ENCODE results near the gene IQCH. TPM values are rescaled to one million over a fixed set of nuclear protein-coding genes. Genes with fewer than 3 reads are reported as not detected.

IQCH gene
- total and polyA plus RNA-seq, 2 donors: 0.91 to 1.8 TPM

DNA sequence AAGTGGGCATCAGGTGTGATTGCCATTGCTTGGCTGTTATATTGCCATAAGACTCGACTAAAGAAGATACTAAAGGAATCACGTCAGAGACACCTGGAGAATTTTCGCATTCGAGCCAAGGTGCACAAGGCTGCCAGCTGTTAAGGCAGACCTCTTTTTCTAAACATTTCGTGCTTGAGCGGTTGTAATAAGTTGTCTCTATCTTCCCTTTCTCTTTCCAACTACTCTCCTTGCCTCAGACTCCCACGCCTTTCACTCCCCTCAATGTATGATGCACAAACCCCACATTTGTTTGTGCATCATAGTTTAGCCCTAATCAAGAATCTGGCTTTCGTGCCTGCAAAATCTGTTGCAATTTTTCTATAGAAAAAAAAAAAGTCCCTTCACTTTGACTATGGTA lies 118.0 kb downstream of the IQCH start:
- Histone ChIP-seq H3K27me3 (ENCODE audit: control insufficient read depth in 2 of 2, insufficient read depth in 1 of 2, low read length in 1 of 2) (no peaks in the 10 kb centered on the region), H3K36me3 (ENCODE audit: control insufficient read depth in 2 of 2, insufficient read depth in 2 of 2, low read length in 1 of 2) (no peaks in the 10 kb centered on the region), H3K27ac (ENCODE audit: low read depth in 1 of 2, low read length in 1 of 2) (no peak overlapping the region), H3K4me1 (ENCODE audit: control insufficient read depth in 2 of 2, insufficient read depth in 2 of 2, low read length in 2 of 2) (no peaks in the 10 kb centered on the region), H3K9me3 (ENCODE audit: control insufficient read depth in 2 of 2, insufficient read depth in 1 of 2, low read length in 1 of 2) (no peaks in the 10 kb centered on the region), H3K4me3 (ENCODE audit: low read length in 2 of 2) (no peak overlapping the region)
- 94% methylated on average over 8 of the region's 8 CpGs for WGBS
- no peak for DNase-seq (ENCODE audit: low read depth in 6 of 9, low spot score in 9 of 9)

DNA sequence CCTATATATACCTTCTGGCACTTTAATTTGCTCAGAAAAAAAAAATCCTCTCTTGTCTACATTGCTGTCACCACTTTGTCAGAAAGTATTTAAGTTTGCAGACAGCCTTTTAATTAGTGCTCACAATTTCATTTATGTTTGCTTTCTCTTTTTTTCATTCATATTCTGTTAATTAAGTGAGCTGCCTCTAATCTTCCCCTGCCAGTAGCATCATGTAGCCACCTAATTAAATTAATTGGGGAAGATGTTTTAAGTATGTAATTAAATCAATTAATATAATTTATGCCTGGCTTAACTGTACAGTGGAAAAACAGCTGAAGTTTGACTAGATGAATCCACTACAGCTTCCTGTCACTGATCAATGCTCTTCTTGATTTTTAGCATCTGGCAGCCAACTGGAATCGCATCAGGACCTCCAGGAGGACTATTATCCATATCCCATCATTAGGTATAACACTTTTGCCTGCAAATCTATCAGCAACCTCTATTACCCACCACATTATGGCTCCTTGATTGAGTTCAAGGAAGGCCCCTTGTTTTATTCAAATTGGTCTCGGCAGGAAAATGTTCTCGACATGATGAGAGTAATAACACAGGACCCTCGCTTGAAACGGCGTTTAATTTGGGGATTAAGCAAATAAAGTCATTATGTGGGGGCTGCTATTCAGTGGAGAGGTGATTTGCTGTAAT lies 118.5 kb downstream of the IQCH start:
- no peaks in the 10 kb centered on the region for H3K4me1 ChIP-seq (ENCODE audit: control insufficient read depth in 2 of 2, insufficient read depth in 2 of 2, low read length in 2 of 2)
- H3K4me3 ChIP-seq (ENCODE audit: low read length in 2 of 2): no peak overlapping the region
- H3K36me3 ChIP-seq (ENCODE audit: control insufficient read depth in 2 of 2, insufficient read depth in 2 of 2, low read length in 1 of 2): no peaks in the 10 kb centered on the region
- 96% methylated on average over 6 of the region's 6 CpGs for WGBS
- H3K27ac ChIP-seq (ENCODE audit: low read depth in 1 of 2, low read length in 1 of 2): no peak overlapping the region
- no peaks in the 10 kb centered on the region for H3K27me3 ChIP-seq (ENCODE audit: control insufficient read depth in 2 of 2, insufficient read depth in 1 of 2, low read length in 1 of 2)
- no peaks in the 10 kb centered on the region for H3K9me3 ChIP-seq (ENCODE audit: control insufficient read depth in 2 of 2, insufficient read depth in 1 of 2, low read length in 1 of 2)
- no peak for DNase-seq (ENCODE audit: low read depth in 6 of 9, low spot score in 9 of 9)

DNA sequence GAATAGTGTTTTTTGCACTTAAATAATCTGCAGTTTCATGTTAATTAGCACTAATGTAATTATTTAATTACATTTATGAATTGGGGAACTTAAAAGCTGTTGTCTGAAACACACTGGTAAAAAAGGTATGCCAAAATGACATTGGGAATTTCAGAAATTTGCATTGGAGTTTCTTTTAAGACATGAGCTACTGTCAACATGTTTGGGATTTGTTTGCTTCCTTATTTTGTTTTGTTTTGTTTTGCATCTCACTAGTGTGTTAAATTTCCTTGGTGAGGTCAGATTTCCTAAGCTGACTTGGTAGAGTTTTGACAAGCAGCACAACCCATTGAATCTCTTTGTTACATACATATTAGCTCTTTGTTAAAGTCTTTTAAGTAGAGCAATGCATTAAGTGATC lies 119.4 kb downstream of the IQCH start:
- no peak overlapping the region for H3K4me3 ChIP-seq (ENCODE audit: low read length in 2 of 2)
- no peaks in the 10 kb centered on the region for H3K4me1 ChIP-seq (ENCODE audit: control insufficient read depth in 2 of 2, insufficient read depth in 2 of 2, low read length in 2 of 2)
- no peaks in the 10 kb centered on the region for H3K27me3 ChIP-seq (ENCODE audit: control insufficient read depth in 2 of 2, insufficient read depth in 1 of 2, low read length in 1 of 2)
- no peaks in the 10 kb centered on the region for H3K36me3 ChIP-seq (ENCODE audit: control insufficient read depth in 2 of 2, insufficient read depth in 2 of 2, low read length in 1 of 2)
- H3K27ac ChIP-seq (ENCODE audit: low read depth in 1 of 2, low read length in 1 of 2): no peak overlapping the region
- H3K9me3 ChIP-seq (ENCODE audit: control insufficient read depth in 2 of 2, insufficient read depth in 1 of 2, low read length in 1 of 2): no peaks in the 10 kb centered on the region
- no peak for DNase-seq (ENCODE audit: low read depth in 6 of 9, low spot score in 9 of 9)

DNA sequence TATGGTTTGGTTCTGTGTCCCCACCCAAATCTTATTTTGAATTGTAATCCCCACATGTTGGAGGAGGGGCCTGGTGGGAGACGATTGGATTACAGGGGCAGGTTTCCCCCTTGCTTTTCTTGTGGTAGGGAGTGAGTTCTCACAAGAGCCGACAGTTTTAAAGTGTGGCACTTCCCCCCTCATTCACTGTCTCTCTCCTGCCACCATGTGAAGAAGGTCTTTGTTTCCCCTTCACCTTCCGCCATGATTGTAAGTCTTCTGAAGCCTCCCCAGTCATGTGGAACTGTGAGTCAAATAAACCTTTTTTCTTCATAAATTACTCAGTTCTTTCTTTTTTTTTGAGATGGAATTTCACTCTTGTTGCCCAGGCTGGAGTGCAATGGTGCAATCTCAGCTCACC lies 124.9 kb downstream of the IQCH start:
- Histone ChIP-seq H3K36me3 (ENCODE audit: control insufficient read depth in 2 of 2, insufficient read depth in 2 of 2, low read length in 1 of 2) (no peaks in the 10 kb centered on the region), H3K27me3 (ENCODE audit: control insufficient read depth in 2 of 2, insufficient read depth in 1 of 2, low read length in 1 of 2) (no peaks in the 10 kb centered on the region), H3K27ac (ENCODE audit: low read depth in 1 of 2, low read length in 1 of 2) (no peak overlapping the region), H3K9me3 (ENCODE audit: control insufficient read depth in 2 of 2, insufficient read depth in 1 of 2, low read length in 1 of 2) (no peaks in the 10 kb centered on the region), H3K4me3 (ENCODE audit: low read length in 2 of 2) (no peak overlapping the region), H3K4me1 (ENCODE audit: control insufficient read depth in 2 of 2, insufficient read depth in 2 of 2, low read length in 2 of 2) (no peaks in the 10 kb centered on the region)
- 95% methylated on average over 3 of the region's 3 CpGs for WGBS
- no peak for DNase-seq (ENCODE audit: low read depth in 6 of 9, low spot score in 9 of 9)

DNA sequence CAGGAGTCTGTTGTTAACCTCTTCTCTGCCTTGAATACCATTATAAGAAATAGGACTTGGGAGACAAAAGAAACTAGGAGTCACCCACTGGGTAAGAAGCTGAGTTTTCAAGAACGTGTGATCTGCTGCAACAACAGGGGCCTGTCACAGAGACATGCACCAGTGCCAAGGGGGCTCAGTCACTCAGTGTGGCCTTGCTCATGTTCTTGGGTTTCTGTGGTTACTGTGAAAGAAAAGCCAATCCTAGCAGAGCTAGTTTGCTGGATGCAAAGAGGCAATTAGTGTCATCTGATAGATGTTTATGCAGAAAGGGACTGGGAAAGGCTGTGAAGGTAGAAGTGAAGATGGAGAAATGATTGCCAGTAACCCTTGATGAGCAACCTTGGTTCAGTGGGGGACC lies 126.3 kb downstream of the IQCH start:
- Histone ChIP-seq H3K27me3 (ENCODE audit: control insufficient read depth in 2 of 2, insufficient read depth in 1 of 2, low read length in 1 of 2) (no peaks in the 10 kb centered on the region), H3K36me3 (ENCODE audit: control insufficient read depth in 2 of 2, insufficient read depth in 2 of 2, low read length in 1 of 2) (no peaks in the 10 kb centered on the region), H3K4me1 (ENCODE audit: control insufficient read depth in 2 of 2, insufficient read depth in 2 of 2, low read length in 2 of 2) (no peaks in the 10 kb centered on the region), H3K9me3 (ENCODE audit: control insufficient read depth in 2 of 2, insufficient read depth in 1 of 2, low read length in 1 of 2) (no peaks in the 10 kb centered on the region), H3K4me3 (ENCODE audit: low read length in 2 of 2) (no peak overlapping the region), H3K27ac (ENCODE audit: low read depth in 1 of 2, low read length in 1 of 2) (no peak overlapping the region)
- DNase-seq (ENCODE audit: low read depth in 6 of 9, low spot score in 9 of 9): no peak
- 91% methylated on average over 1 of the region's 1 CpG for WGBS

DNA sequence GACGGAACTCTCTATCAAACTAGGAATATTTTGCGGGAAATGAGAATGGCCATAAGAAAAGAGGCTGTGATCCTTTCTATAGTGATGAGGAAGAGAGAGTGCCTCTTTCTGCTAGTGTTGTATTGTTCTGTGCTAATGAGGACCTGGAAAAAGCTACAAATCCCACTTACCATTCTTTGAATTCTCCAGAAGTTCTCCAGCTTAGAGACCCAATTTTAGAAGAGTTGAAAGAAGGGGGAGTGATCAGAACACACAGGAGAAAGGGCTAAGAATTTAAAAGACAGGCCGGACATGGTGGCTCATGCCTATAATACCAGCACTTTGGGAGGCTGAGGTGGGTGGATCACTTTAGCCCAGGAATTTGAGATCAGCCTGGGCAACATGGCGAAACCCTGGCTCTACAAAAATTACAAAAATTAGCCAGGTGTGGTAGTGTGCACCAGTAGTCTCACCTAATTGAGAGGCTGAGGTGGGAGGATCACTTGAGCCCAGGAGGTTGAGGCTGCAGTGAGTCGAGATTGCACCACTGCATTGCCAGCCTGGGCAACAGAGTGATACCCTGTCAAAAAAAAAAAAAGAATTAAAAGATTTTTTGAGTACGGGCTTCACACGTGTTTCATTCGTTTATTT lies 126.9 kb downstream of the IQCH start:
- Histone ChIP-seq H3K4me3 (ENCODE audit: low read length in 2 of 2) (no peak overlapping the region), H3K27me3 (ENCODE audit: control insufficient read depth in 2 of 2, insufficient read depth in 1 of 2, low read length in 1 of 2) (no peaks in the 10 kb centered on the region), H3K9me3 (ENCODE audit: control insufficient read depth in 2 of 2, insufficient read depth in 1 of 2, low read length in 1 of 2) (no peaks in the 10 kb centered on the region), H3K27ac (ENCODE audit: low read depth in 1 of 2, low read length in 1 of 2) (no peak overlapping the region), H3K36me3 (ENCODE audit: control insufficient read depth in 2 of 2, insufficient read depth in 2 of 2, low read length in 1 of 2) (no peaks in the 10 kb centered on the region), H3K4me1 (ENCODE audit: control insufficient read depth in 2 of 2, insufficient read depth in 2 of 2, low read length in 2 of 2) (no peaks in the 10 kb centered on the region)
- WGBS: 96% methylated on average over 8 of the region's 8 CpGs
- no peak for DNase-seq (ENCODE audit: low read depth in 6 of 9, low spot score in 9 of 9)

DNA sequence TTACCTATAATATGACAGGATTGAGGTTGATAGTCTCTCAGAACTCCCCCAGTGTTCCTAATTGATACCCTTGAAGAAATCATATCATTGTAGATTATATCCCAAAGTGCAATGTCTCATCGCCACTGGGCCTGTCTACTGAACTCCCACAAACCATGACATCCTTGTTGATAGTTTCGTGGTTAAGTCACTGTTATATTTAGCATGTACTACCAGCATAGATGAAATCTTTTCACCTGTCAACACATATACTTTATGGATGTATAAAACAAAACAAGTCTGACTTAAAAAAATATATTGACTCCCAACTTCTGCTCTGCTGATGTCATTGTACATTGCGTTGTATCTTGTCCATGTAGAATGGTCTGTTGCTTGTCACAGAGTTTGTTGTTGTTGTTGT lies 128.1 kb downstream of the IQCH start:
- no peak for DNase-seq (ENCODE audit: low read depth in 6 of 9, low spot score in 9 of 9)
- H3K36me3 ChIP-seq (ENCODE audit: control insufficient read depth in 2 of 2, insufficient read depth in 2 of 2, low read length in 1 of 2): no peaks in the 10 kb centered on the region
- no peaks in the 10 kb centered on the region for H3K4me1 ChIP-seq (ENCODE audit: control insufficient read depth in 2 of 2, insufficient read depth in 2 of 2, low read length in 2 of 2)
- no peak overlapping the region for H3K4me3 ChIP-seq (ENCODE audit: low read length in 2 of 2)
- H3K27me3 ChIP-seq (ENCODE audit: control insufficient read depth in 2 of 2, insufficient read depth in 1 of 2, low read length in 1 of 2): no peaks in the 10 kb centered on the region
- H3K9me3 ChIP-seq (ENCODE audit: control insufficient read depth in 2 of 2, insufficient read depth in 1 of 2, low read length in 1 of 2): no peaks in the 10 kb centered on the region
- no peak overlapping the region for H3K27ac ChIP-seq (ENCODE audit: low read depth in 1 of 2, low read length in 1 of 2)
- whole genome bisulfite sequencing: 85% methylated on average over 3 of the region's 3 CpGs

DNA sequence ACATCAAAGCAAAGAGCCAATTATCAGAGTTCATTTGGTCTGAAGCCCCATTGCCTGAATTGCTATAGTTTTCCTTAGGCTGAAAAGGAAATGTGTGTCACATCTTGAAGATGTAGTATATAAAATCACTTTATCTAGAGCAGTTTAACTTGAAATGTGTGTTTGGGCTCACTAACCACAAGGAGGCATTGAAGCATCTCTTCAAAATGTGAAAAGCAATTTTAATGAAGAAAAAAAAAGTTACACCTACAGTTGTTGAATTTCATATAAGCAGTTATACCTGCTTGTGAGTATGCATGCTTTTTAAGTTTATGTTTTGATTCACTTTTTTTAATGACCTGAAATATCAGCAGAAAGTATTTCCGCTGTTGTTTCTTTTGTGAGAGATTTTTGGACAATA lies 129.3 kb downstream of the IQCH start:
- DNase-seq (ENCODE audit: low read depth in 6 of 9, low spot score in 9 of 9): no peak
- Histone ChIP-seq H3K27me3 (ENCODE audit: control insufficient read depth in 2 of 2, insufficient read depth in 1 of 2, low read length in 1 of 2) (no peaks in the 10 kb centered on the region), H3K27ac (ENCODE audit: low read depth in 1 of 2, low read length in 1 of 2) (no peak overlapping the region), H3K36me3 (ENCODE audit: control insufficient read depth in 2 of 2, insufficient read depth in 2 of 2, low read length in 1 of 2) (no peaks in the 10 kb centered on the region), H3K9me3 (ENCODE audit: control insufficient read depth in 2 of 2, insufficient read depth in 1 of 2, low read length in 1 of 2) (no peaks in the 10 kb centered on the region), H3K4me1 (ENCODE audit: control insufficient read depth in 2 of 2, insufficient read depth in 2 of 2, low read length in 2 of 2) (no peaks in the 10 kb centered on the region), H3K4me3 (ENCODE audit: low read length in 2 of 2) (no peak overlapping the region)
- WGBS: 99% methylated on average over 1 of the region's 1 CpG

DNA sequence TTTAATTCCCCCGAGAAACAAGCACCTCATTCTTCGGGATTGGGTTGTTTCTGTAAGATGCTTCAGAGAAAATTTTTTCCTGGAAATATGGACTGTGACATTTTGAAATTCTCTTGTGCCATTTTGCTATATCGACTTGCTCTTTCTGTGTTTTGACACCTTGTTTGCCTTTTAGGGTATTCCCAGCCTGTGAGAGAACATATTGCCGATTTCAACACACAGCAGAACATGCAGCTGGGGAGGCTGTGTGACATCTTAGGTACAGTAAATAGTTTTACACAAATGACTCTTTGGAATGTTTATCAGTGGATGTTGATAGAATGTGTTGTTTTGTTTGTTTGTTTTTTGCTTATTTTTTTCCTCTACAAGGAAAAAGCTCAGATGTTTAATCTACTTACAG lies 130.2 kb downstream of the IQCH start:
- Histone ChIP-seq H3K27me3 (ENCODE audit: control insufficient read depth in 2 of 2, insufficient read depth in 1 of 2, low read length in 1 of 2) (no peaks in the 10 kb centered on the region), H3K4me1 (ENCODE audit: control insufficient read depth in 2 of 2, insufficient read depth in 2 of 2, low read length in 2 of 2) (no peaks in the 10 kb centered on the region), H3K36me3 (ENCODE audit: control insufficient read depth in 2 of 2, insufficient read depth in 2 of 2, low read length in 1 of 2) (no peaks in the 10 kb centered on the region), H3K4me3 (ENCODE audit: low read length in 2 of 2) (no peak overlapping the region), H3K9me3 (ENCODE audit: control insufficient read depth in 2 of 2, insufficient read depth in 1 of 2, low read length in 1 of 2) (no peaks in the 10 kb centered on the region), H3K27ac (ENCODE audit: low read depth in 1 of 2, low read length in 1 of 2) (no peak overlapping the region)
- WGBS: 96% methylated on average over 4 of the region's 4 CpGs
- DNase-seq (ENCODE audit: low read depth in 6 of 9, low spot score in 9 of 9): no peak
